ENCODE measurements around the gene ZBED4. TPM values are rescaled to one million over a fixed set of nuclear protein-coding genes. Genes with fewer than 3 reads are reported as not detected.

ZBED4 gene
- total RNA-seq, 4 donors from 2014 or later, result 19.9 to 30.7 (median 24.9) TPM

GRCh38 chr22:49910229-49911155 lies 56.8 kb downstream of the ZBED4 start:
- TF ChIP-seq POLR2AphosphoS5 (IDR thresholded peaks at IDR 0.05) (no peak), CTCF (IDR thresholded peaks at IDR 0.05) (no peak), EP300 (IDR thresholded peaks at IDR 0.05; ENCODE audit: low read depth) (no peak), POLR2A (IDR thresholded peaks at IDR 0.05) (no peak)
- in situ Hi-C loops (cut with MboI; ENCODE audit: low pct_ligation_motif_present in 1 of 4, low pct_unique_long_range_greater_than_20kb in 1 of 4, low sequenced_read_pairs in 3 of 4) (loop anchor here in 1 of 4 donors (10.0 kb wide), 1 partner anchor 136 kb away; no protein-coding TSS in a partner anchor), intact Hi-C loops (cut with DNase I; ENCODE audit: low total_unique reads) (no loop called here)
- Histone ChIP-seq H3K27ac (no peak overlapping the region), H3K9me3 (no peaks in the 10 kb centered on the region), H3K4me1 (no peaks in the 10 kb centered on the region), H3K36me3 (peaks cover 0 to 12% (median 5%) of the 10 kb centered on the region in 4 donors), H3K4me3 (no peak overlapping the region), H3K27me3 (no peaks in the 10 kb centered on the region)
- no peak for DNase-seq
- WGBS, 2 donors (ENCODE audit: low coverage in 1 of 2), result 93% methylated on average over 27 of the region's 27 CpGs; no CpG with 5 or more reads in 1 of the 2 donors

- TF ChIP-seq POLR2A (IDR thresholded peaks at IDR 0.05), result no peak
- no peak for TF ChIP-seq EP300 (IDR thresholded peaks at IDR 0.05; ENCODE audit: low read depth)
- no peak for TF ChIP-seq POLR2AphosphoS5 (IDR thresholded peaks at IDR 0.05)
- TF ChIP-seq CTCF (IDR thresholded peaks at IDR 0.05), result no peak
- H3K4me1 ChIP-seq, result peaks cover under 1 to 4% (median 2%) of the 10 kb centered on the region in 4 donors
- no peak overlapping the region for H3K4me3 ChIP-seq
- peaks cover 0 to 12% (median 5%) of the 10 kb centered on the region in 4 donors for H3K36me3 ChIP-seq
- no peak overlapping the region for H3K27ac ChIP-seq
- DNase-seq, result no peak
- intact Hi-C loops (cut with DNase I; ENCODE audit: low total_unique reads), result no loop called here
- no peaks in the 10 kb centered on the region for H3K9me3 ChIP-seq
- in situ Hi-C loops (cut with MboI; ENCODE audit: low pct_ligation_motif_present in 1 of 4, low pct_unique_long_range_greater_than_20kb in 1 of 4, low sequenced_read_pairs in 3 of 4), result loop anchor here in 1 of 4 donors (10.0 kb wide), 1 partner anchor 137 kb away; no protein-coding TSS in a partner anchor
- no peaks in the 10 kb centered on the region for H3K27me3 ChIP-seq
- 93 to 94% methylated on average over 3 to 29 of the region's 30 CpGs for WGBS, 2 donors (ENCODE audit: low coverage in 1 of 2)
These were observed 58.4 kb downstream of the ZBED4 start for GRCh38 chr22:49911881-49912625.

- H3K9me3 ChIP-seq, result no peaks in the 10 kb centered on the region
- H3K36me3 ChIP-seq, result peaks cover 0 to 9% (median 3%) of the 10 kb centered on the region in 4 donors
- no peak overlapping the region for H3K4me3 ChIP-seq
- H3K27me3 ChIP-seq, result no peaks in the 10 kb centered on the region
- H3K4me1 ChIP-seq, result peaks cover 7 to 12% (median 10%) of the 10 kb centered on the region in 4 donors
- DNase-seq, result no peak
- intact Hi-C loops (cut with DNase I; ENCODE audit: low total_unique reads), result no loop called here
- in situ Hi-C loops (cut with MboI; ENCODE audit: low pct_ligation_motif_present in 1 of 4, low pct_unique_long_range_greater_than_20kb in 1 of 4, low sequenced_read_pairs in 3 of 4), result loop anchor here in 1 of 4 donors (10.0 kb wide), 1 partner anchor 138 kb away; no protein-coding TSS in a partner anchor
- no peak overlapping the region for H3K27ac ChIP-seq
- TF ChIP-seq CTCF (IDR thresholded peaks at IDR 0.05) (no peak), POLR2AphosphoS5 (IDR thresholded peaks at IDR 0.05) (no peak), POLR2A (IDR thresholded peaks at IDR 0.05) (no peak), EP300 (IDR thresholded peaks at IDR 0.05; ENCODE audit: low read depth) (no peak)
- 86 to 100% methylated on average over 1 to 14 of the region's 14 CpGs for WGBS, 2 donors (ENCODE audit: low coverage in 1 of 2)
These were observed 59.4 kb downstream of the ZBED4 start for GRCh38 chr22:49913026-49913425.

- H3K27me3 ChIP-seq, result no peaks in the 10 kb centered on the region
- WGBS, 2 donors (ENCODE audit: low coverage in 1 of 2), result 93% methylated on average over 14 of the region's 14 CpGs; no CpG with 5 or more reads in 1 of the 2 donors
- in situ Hi-C loops (cut with MboI; ENCODE audit: low pct_ligation_motif_present in 1 of 4, low pct_unique_long_range_greater_than_20kb in 1 of 4, low sequenced_read_pairs in 3 of 4), result loop anchor here in 1 of 4 donors (10.0 kb wide), 1 partner anchor 139 kb away; no protein-coding TSS in a partner anchor
- peaks cover 7 to 12% (median 10%) of the 10 kb centered on the region in 4 donors for H3K4me1 ChIP-seq
- peaks cover 0 to 9% (median 3%) of the 10 kb centered on the region in 4 donors for H3K36me3 ChIP-seq
- no peaks in the 10 kb centered on the region for H3K9me3 ChIP-seq
- intact Hi-C loops (cut with DNase I; ENCODE audit: low total_unique reads), result no loop called here
- H3K27ac ChIP-seq, result no peak overlapping the region
- no peak for TF ChIP-seq EP300 (IDR thresholded peaks at IDR 0.05; ENCODE audit: low read depth)
- no peak for TF ChIP-seq CTCF (IDR thresholded peaks at IDR 0.05)
- no peak for TF ChIP-seq POLR2A (IDR thresholded peaks at IDR 0.05)
- TF ChIP-seq POLR2AphosphoS5 (IDR thresholded peaks at IDR 0.05), result no peak
- no peak overlapping the region for H3K4me3 ChIP-seq
- no peak for DNase-seq
These were observed 59.8 kb downstream of the ZBED4 start for GRCh38 chr22:49913446-49913845.

Measured in transverse colon (tissue), 4 donors.